Thyroid gland (tissue), 4 donors: ENCODE data around the gene HBG1.

Experiments
- CTCF ChIP-seq, 6 experiments: fragments of 200-600 bp in 3 of 6; fragments of 450-650 bp in 3 of 6; sonication (generic) in 3 of 6; IDR thresholded peaks; one replicate each; pipeline ENCODE4 v1.5.1; 2016 to 2019; ENCODE audit warnings: antibody characterized with exemption in 6 of 6, mild to moderate bottlenecking in 2 of 6, inconsistent platforms in 1 of 6, moderate library complexity in 1 of 6
- POLR2A ChIP-seq, 2 donors: fragments of 450-650 bp; IDR thresholded peaks; one replicate each; pipeline ENCODE4 v1.6.1; 2017; ENCODE audit warnings: antibody characterized with exemption in 2 of 2, mild to moderate bottlenecking in 2 of 2, moderate library complexity in 1 of 2

- TF ChIP-seq CTCF (IDR thresholded peaks at IDR 0.05) (no peak), POLR2A (IDR thresholded peaks at IDR 0.05) (no peak)
Observed at GRCh38 chr11:5297721-5298323, 48.2 kb upstream of the HBG1 start.
